Gastrocnemius medialis (tissue), 4 donors: ENCODE data around the gene IYD. TPM values are rescaled to one million over a fixed set of nuclear protein-coding genes. Genes with fewer than 3 reads are reported as not detected.

Experiments
- ATAC-seq, 2 donors: fragments of 150-250 bp; one replicate each; pipeline ENCODE4 v1.9.1; 2016
- DNase-seq, 2 donors: peaks; one replicate each; pipeline ENCODE4 v3.0.0-alpha.2; 2019
- H3K27ac ChIP-seq, 4 donors: fragments of 200-600 bp; sonication (generic); 1 replicate in 1 of 4; 2 replicates in 3 of 4; pipeline ENCODE4 v1.5.1; 2016 to 2018; ENCODE audit warnings: mild to moderate bottlenecking in 2 of 4, moderate library complexity in 1 of 4
- H3K27me3 ChIP-seq, 3 donors: fragments of 200-600 bp; sonication (generic) in 2 of 3; 1 replicate in 1 of 3; 2 replicates in 2 of 3; pipeline versions ENCODE4 v1.5.1 to v1.6.0; 2016 to 2019; ENCODE audit warnings: mild to moderate bottlenecking in 1 of 3, moderate library complexity in 1 of 3
- H3K36me3 ChIP-seq, 2 donors: fragments of 200-600 bp; sonication (generic) in 1 of 2; one replicate each; pipeline ENCODE4 v1.5.1; 2017 to 2018
- H3K4me1 ChIP-seq, 2 donors: fragments of 200-600 bp; sonication (generic) in 1 of 2; one replicate each; pipeline ENCODE4 v1.5.1; 2016 to 2017; ENCODE audit warnings: mild to moderate bottlenecking in 2 of 2
- H3K4me3 ChIP-seq, 4 donors: fragments of 200-600 bp; sonication (generic) in 3 of 4; 1 replicate in 1 of 4; 2 replicates in 3 of 4; pipeline ENCODE4 v1.5.1; 2016 to 2019; ENCODE audit warnings: mild to moderate bottlenecking in 2 of 4
- H3K9me3 ChIP-seq, 3 donors: fragments of 200-600 bp; sonication (generic) in 2 of 3; 1 replicate in 1 of 3; 2 replicates in 2 of 3; pipeline ENCODE4 v1.5.1; 2016 to 2019
- CTCF ChIP-seq, 5 experiments: fragments of 450-650 bp in 3 of 5; fragments of 200-600 bp in 2 of 5; sonication (generic) in 2 of 5; IDR thresholded peaks in 4 of 5; conservative IDR thresholded peaks in 1 of 5; 1 replicate in 4 of 5; 2 replicates in 1 of 5; pipeline ENCODE4 v1.5.1; 2016 to 2019; ENCODE audit warnings: antibody characterized with exemption in 5 of 5, mild to moderate bottlenecking in 3 of 5, moderate library complexity in 3 of 5
- POLR2A ChIP-seq, 2 donors: fragments of 450-650 bp; IDR thresholded peaks; one replicate each; pipeline ENCODE4 v1.6.1; 2017; ENCODE audit warnings: antibody characterized with exemption in 2 of 2, mild to moderate bottlenecking in 2 of 2, moderate library complexity in 2 of 2
- in situ Hi-C, 4 donors: fragments of 200-750 bp; cut with MboI; loops; one replicate each; pipeline versions ENCODE4 v1.15.0 to v1.8.0; 2017; ENCODE audit warnings: low sequenced_read_pairs in 4 of 4
- intact Hi-C: fragments of 100-400 bp; cut with DNase I; formaldehyde crosslinking; loops from one replicate; pipeline ENCODE4 v1.15.1; 2023; ENCODE audit warnings: low total_unique reads
- total RNA-seq, 4 donors: library from RNA; depleted of rRNA; stranded (reverse); fragments of >200 nt; gene quantifications; one replicate each; pipeline versions ENCODE4 v1.1.0 to v1.2.3, GENCODE V29; 2016

IYD gene
- total RNA-seq, 4 donors from 2014 or later = 0.10 to 0.20 TPM; not detected in 2

- Histone ChIP-seq H3K9me3 (no peaks in the 10 kb centered on the region), H3K27ac (no peak overlapping the region), H3K27me3 (no peaks in the 10 kb centered on the region), H3K4me3 (no peak overlapping the region), H3K4me1 (no peaks in the 10 kb centered on the region), H3K36me3 (no peaks in the 10 kb centered on the region)
- TF ChIP-seq CTCF (IDR thresholded peaks at IDR 0.05 in 4 of 5, conservative IDR thresholded peaks at IDR 0.05 in 1 of 5) (no peak), POLR2A (IDR thresholded peaks at IDR 0.05) (no peak)
- intact Hi-C loops (no loop called here), in situ Hi-C loops (no loop called here)
- ATAC-seq (no peak), DNase-seq (no peak)
These were observed 6.9 kb upstream of the IYD start for GRCh38 chr6:150361876-150362275.

GRCh38 chr6:150363733-150364132 lies 5.1 kb upstream of the IYD start:
- ATAC-seq = no peak
- Histone ChIP-seq H3K4me1 (no peaks in the 10 kb centered on the region), H3K4me3 (no peak overlapping the region), H3K27me3 (no peaks in the 10 kb centered on the region), H3K9me3 (no peaks in the 10 kb centered on the region), H3K27ac (no peak overlapping the region), H3K36me3 (no peaks in the 10 kb centered on the region)
- TF ChIP-seq POLR2A (IDR thresholded peaks at IDR 0.05) (no peak), CTCF (IDR thresholded peaks at IDR 0.05 in 4 of 5, conservative IDR thresholded peaks at IDR 0.05 in 1 of 5) (no peak)
- DNase-seq = no peak
- intact Hi-C loops (no loop called here), in situ Hi-C loops (no loop called here)

GRCh38 chr6:150366118-150366778 lies 2.6 kb upstream of the IYD start:
- Histone ChIP-seq H3K27me3 (no peaks in the 10 kb centered on the region), H3K9me3 (no peaks in the 10 kb centered on the region), H3K4me3 (no peak overlapping the region), H3K36me3 (no peaks in the 10 kb centered on the region), H3K27ac (no peak overlapping the region), H3K4me1 (no peaks in the 10 kb centered on the region)
- in situ Hi-C loops (no loop called here), intact Hi-C loops (no loop called here)
- TF ChIP-seq POLR2A (IDR thresholded peaks at IDR 0.05) = no peak
- no peak for TF ChIP-seq CTCF (IDR thresholded peaks at IDR 0.05 in 4 of 5, conservative IDR thresholded peaks at IDR 0.05 in 1 of 5)
- no peak for ATAC-seq
- DNase-seq = no peak

- Histone ChIP-seq H3K36me3 (no peaks in the 10 kb centered on the region), H3K9me3 (no peaks in the 10 kb centered on the region), H3K4me3 (no peak overlapping the region), H3K4me1 (peaks cover 0 to 4% of the 10 kb centered on the region in 2 donors), H3K27me3 (no peaks in the 10 kb centered on the region), H3K27ac (no peak overlapping the region)
- DNase-seq (no peak), ATAC-seq (no peak)
- in situ Hi-C loops (no loop called here), intact Hi-C loops (no loop called here)
- TF ChIP-seq CTCF (IDR thresholded peaks at IDR 0.05 in 4 of 5, conservative IDR thresholded peaks at IDR 0.05 in 1 of 5) (no peak), POLR2A (IDR thresholded peaks at IDR 0.05) (no peak)
These were observed 596 bp downstream of the IYD start for GRCh38 chr6:150369408-150369807.

GRCh38 chr6:150370112-150370511 lies 1.3 kb downstream of the IYD start:
- H3K27me3 ChIP-seq = no peaks in the 10 kb centered on the region
- peaks cover 0 to 4% of the 10 kb centered on the region in 2 donors for H3K4me1 ChIP-seq
- H3K9me3 ChIP-seq = no peaks in the 10 kb centered on the region
- no peaks in the 10 kb centered on the region for H3K36me3 ChIP-seq
- H3K27ac ChIP-seq = no peak overlapping the region
- TF ChIP-seq CTCF (IDR thresholded peaks at IDR 0.05 in 4 of 5, conservative IDR thresholded peaks at IDR 0.05 in 1 of 5) (no peak), POLR2A (IDR thresholded peaks at IDR 0.05) (no peak)
- ATAC-seq = no peak
- H3K4me3 ChIP-seq = no peak overlapping the region
- no peak for DNase-seq
- in situ Hi-C loops (no loop called here), intact Hi-C loops (no loop called here)
